ENCODE results near the gene SMAD9. TPM values are rescaled to one million over a fixed set of nuclear protein-coding genes. Genes with fewer than 3 reads are reported as not detected.
"Not testable (repeated sequence)": the region's sequence is repeated elsewhere in the genome, so short reads cannot be mapped to it uniquely, and the experiment has no call there.

Gene SMAD9
- total RNA-seq, 2 experiments from 2014 or later: not detected

DNA sequence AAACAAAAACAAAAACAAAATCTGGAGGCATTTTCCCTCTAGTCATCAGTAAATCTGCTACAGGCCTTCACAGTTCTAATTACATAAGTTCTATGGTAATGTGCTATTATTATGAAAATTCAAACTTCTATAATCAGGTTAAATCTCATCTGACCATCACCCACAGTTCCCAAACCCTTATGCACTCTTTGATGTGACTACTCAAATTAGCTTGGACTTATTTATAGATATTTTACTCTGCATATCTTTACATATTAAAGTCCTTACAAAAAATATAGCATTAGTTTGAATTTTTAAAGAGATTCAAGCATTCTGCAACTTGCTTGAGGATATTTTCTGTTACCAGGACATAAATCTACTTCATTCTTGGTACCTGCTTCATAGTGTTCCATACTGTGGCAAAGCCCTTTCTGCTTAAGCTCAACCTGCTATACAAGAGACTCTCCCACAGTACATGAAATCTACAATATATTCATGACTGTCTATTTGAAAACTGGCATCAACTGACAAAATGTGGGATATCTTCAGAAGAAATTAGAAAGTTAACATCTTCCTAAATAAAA lies 22.9 kb downstream of the SMAD9 start:
- CTCF ChIA-PET: no interaction called here
- H3K9me3 Mint-ChIP-seq (ENCODE audit: low read depth): no peaks in the 10 kb centered on the region

DNA sequence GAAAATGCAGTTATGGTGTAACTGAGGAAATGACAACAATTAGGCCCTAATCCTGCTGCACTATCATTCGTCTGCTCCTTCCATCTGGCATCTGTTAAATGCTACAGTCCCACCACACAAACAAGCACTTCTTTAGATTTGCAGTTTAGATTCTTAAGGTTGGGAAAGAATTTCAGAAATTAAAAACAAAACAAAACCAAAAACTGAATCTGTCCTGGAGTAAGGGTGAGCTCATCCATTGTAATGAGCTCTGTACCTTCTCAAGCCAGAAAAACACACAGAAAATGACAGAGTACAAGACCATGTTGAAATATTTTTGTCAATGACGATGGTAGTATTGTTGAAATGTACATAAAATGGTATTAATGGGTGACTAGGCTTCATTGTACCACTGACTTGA lies 28.3 kb downstream of the SMAD9 start:
- Mint-ChIP-seq H3K36me3 (no peaks in the 10 kb centered on the region), H3K4me1 (no peaks in the 10 kb centered on the region), H3K27ac (no peak overlapping the region), H3K4me3 (no peak overlapping the region), H3K27me3 (peaks cover 47% of the 10 kb centered on the region), H3K9me3 (ENCODE audit: low read depth) (no peaks in the 10 kb centered on the region)
- DNase-seq (no peak), ATAC-seq (no peak)
- CTCF ChIA-PET: no interaction called here

More for the DNA sequence above, 22.9 kb downstream of the SMAD9 start:
- peaks cover 48% of the 10 kb centered on the region for H3K27me3 Mint-ChIP-seq
- no peak overlapping the region for H3K4me3 Mint-ChIP-seq
- DNase-seq: no peak
- no peaks in the 10 kb centered on the region for H3K4me1 Mint-ChIP-seq
- no peak overlapping the region for H3K27ac Mint-ChIP-seq
- no peak for ATAC-seq
- no peaks in the 10 kb centered on the region for H3K36me3 Mint-ChIP-seq

DNA sequence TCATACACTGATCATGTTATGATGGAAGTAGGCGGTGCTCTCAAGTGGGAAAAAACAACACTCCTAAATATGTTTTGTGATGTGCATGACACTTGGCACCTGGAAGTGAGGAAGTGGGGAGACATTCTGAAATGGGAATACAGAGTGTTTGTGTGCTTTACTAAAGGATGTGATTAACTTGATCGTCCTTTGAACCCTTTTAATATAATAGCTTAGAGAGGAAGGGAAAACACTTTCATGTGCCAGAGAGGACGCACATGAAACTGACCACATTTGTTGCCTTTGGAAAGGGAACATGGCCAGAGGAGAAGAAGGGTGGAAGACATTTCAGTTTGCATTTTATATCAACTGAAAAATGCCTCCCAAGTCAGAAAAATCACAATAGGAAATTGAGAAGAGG lies 31.4 kb downstream of the SMAD9 start:
- H3K9me3 Mint-ChIP-seq (ENCODE audit: low read depth): no peaks in the 10 kb centered on the region
- H3K36me3 Mint-ChIP-seq: no peaks in the 10 kb centered on the region
- no peak overlapping the region for H3K4me3 Mint-ChIP-seq
- no peak for ATAC-seq
- no peak overlapping the region for H3K27ac Mint-ChIP-seq
- H3K4me1 Mint-ChIP-seq: no peaks in the 10 kb centered on the region
- CTCF ChIA-PET: no interaction called here
- H3K27me3 Mint-ChIP-seq: peaks cover 29% of the 10 kb centered on the region
- no peak for DNase-seq

DNA sequence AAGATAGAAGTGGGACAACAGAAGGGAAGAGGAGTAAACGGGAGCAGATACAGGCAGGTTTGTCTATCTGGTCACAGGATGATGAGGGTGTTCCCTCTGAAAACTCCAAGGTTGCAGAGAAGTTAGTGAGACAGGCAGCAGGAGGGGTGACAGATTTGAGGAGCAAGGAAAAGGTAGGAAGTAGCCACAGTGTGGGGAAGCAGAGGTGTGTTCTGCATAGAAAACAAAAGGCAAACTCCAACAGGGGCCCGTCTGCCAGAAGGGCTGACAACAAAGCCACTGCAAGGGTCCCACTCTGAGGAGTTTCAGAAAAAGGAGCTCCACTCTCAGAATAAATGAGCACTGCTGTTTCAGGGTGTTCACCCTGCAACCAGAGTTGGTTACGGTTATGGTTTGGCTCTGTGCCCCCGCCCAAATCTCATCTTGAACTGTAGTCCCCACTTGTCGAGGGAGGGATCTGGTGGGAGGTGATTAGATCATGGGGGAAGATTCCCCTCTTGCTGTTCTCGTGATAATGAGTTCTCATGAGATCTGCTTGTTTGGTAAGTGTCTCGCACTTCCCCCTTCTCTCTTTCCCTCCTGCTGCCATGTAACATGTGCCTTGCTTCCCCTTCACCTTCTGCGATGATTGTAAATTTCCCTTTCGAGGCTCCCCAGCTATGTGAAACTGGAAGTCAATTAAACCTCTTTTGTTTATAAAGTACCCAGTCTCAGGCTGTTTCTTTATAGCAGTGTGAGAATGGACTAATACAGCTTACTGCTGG lies 32.1 kb downstream of the SMAD9 start:
- Mint-ChIP-seq H3K4me3 (no peak overlapping the region), H3K4me1 (no peaks in the 10 kb centered on the region), H3K27ac (no peak overlapping the region), H3K36me3 (no peaks in the 10 kb centered on the region), H3K27me3 (peaks cover 29% of the 10 kb centered on the region), H3K9me3 (ENCODE audit: low read depth) (no peaks in the 10 kb centered on the region)
- no peak for ATAC-seq
- CTCF ChIA-PET: no interaction called here
- DNase-seq: no peak

- no peak for ATAC-seq
- peaks cover 22% of the 10 kb centered on the region for H3K27me3 Mint-ChIP-seq
- H3K4me3 Mint-ChIP-seq: no peak overlapping the region
- no peaks in the 10 kb centered on the region for H3K36me3 Mint-ChIP-seq
- H3K9me3 Mint-ChIP-seq (ENCODE audit: low read depth): no peaks in the 10 kb centered on the region
- DNase-seq: no peak
- H3K4me1 Mint-ChIP-seq: no peaks in the 10 kb centered on the region
- no peak overlapping the region for H3K27ac Mint-ChIP-seq
- CTCF ChIA-PET: no interaction called here
Measured at GRCh38 chr13:36885901-36886300, 34.1 kb downstream of the SMAD9 start.

GRCh38 chr13:36884235-36884634 lies 35.8 kb downstream of the SMAD9 start:
- Mint-ChIP-seq H3K27ac (no peak overlapping the region), H3K36me3 (no peaks in the 10 kb centered on the region), H3K4me1 (no peaks in the 10 kb centered on the region), H3K9me3 (ENCODE audit: low read depth) (no peaks in the 10 kb centered on the region), H3K4me3 (no peak overlapping the region), H3K27me3 (peaks cover 20% of the 10 kb centered on the region)
- CTCF ChIA-PET: no interaction called here
- ATAC-seq (no peak), DNase-seq (no peak)

DNA sequence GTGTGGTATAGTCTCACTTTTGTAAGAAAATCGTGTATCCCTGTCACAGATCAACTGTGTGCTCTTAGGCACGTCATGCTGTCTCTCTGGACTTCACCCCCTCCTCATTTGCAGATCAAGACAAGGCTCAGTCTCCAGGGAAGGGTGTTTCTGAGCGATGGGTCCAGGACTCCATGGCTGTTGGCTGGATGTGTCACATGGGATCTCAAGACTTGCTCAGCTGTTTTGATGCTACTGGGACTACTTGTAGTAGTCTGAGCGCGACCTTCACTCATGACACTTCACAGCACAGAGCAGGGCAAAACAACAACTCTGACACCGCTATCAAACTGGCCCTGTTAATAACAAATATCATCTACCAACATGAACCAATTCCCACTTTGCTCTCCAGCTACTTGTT lies 36.2 kb downstream of the SMAD9 start:
- no peak for ATAC-seq
- no peaks in the 10 kb centered on the region for H3K9me3 Mint-ChIP-seq (ENCODE audit: low read depth)
- CTCF ChIA-PET: interaction anchor here (1.3 kb wide), 1 partner anchor 23 kb away, joined by 3 read pairs; no protein-coding TSS in a partner anchor

GRCh38 chr13:36883392-36883791 lies 36.6 kb downstream of the SMAD9 start:
- H3K27ac Mint-ChIP-seq; ATAC-seq; H3K36me3 Mint-ChIP-seq; DNase-seq; H3K9me3 Mint-ChIP-seq (ENCODE audit: low read depth); H3K4me3 Mint-ChIP-seq; H3K4me1 Mint-ChIP-seq: not testable (repeated sequence)
- peaks cover 23% of the 10 kb centered on the region for H3K27me3 Mint-ChIP-seq
- CTCF ChIA-PET: interaction anchor here (1.3 kb wide), 1 partner anchor 23 kb away, joined by 3 read pairs; no protein-coding TSS in a partner anchor

More for the DNA sequence above, 36.2 kb downstream of the SMAD9 start:
- Mint-ChIP-seq H3K4me1 (no peaks in the 10 kb centered on the region), H3K27ac (no peak overlapping the region), H3K4me3 (no peak overlapping the region), H3K36me3 (no peaks in the 10 kb centered on the region), H3K27me3 (peaks cover 23% of the 10 kb centered on the region)
- no peak for DNase-seq

DNA sequence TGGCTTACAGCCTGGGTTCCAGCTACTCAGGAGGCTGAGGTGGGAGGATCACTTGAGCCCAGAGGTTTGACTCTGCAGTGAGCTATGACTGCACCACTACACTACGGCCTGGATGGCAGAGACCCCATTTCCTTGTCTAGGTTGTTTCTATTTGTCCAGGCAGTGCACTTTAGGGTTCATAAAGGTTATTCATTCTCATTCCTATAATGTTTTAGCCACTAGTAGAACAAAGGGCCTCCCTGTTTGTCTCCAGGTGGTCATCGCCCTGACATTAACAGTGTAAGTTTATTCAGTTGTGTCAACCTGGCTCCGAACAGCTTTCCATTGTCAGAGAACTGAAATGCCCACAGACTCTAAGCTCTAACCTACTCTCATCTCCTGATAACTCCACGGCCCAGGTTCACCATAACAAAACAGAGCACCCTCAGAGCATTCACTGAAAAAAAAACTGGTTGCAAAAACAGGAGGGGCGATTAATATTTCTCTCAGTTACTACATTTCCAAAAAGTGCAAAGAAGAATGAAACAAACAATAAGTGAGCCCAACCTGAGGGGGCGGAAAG lies 37.1 kb downstream of the SMAD9 start:
- CTCF ChIA-PET: interaction anchor here (1.3 kb wide), 1 partner anchor 22 kb away, joined by 3 read pairs; no protein-coding TSS in a partner anchor
- Mint-ChIP-seq H3K4me3 (no peak overlapping the region), H3K9me3 (ENCODE audit: low read depth) (no peaks in the 10 kb centered on the region), H3K4me1 (no peaks in the 10 kb centered on the region), H3K27me3 (peaks cover 21% of the 10 kb centered on the region), H3K36me3 (no peaks in the 10 kb centered on the region), H3K27ac (no peak overlapping the region)
- ATAC-seq (no peak), DNase-seq (no peak)

DNA sequence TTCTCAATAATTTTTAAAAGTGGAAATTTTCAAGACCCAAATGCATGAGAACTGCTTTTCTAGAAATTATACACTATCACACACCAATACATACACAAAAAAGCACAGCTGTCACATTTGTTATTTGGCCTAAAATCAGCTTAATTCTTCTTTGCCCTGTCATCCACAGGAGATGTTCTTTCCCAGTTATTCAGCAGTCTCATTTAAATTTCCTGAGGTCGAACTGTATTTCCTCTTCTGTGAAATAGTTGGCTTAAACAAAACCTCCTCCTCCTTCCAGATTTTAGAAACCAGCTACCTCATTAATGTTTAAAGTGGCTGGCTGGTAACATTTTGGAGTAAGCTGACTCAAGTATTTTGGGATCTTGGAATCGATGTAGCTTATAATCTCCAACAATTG lies 39.1 kb downstream of the SMAD9 start:
- Mint-ChIP-seq H3K9me3 (ENCODE audit: low read depth) (no peaks in the 10 kb centered on the region), H3K36me3 (no peaks in the 10 kb centered on the region), H3K27me3 (peaks cover 27% of the 10 kb centered on the region), H3K27ac (no peak overlapping the region), H3K4me1 (no peaks in the 10 kb centered on the region), H3K4me3 (no peak overlapping the region)
- no peak for DNase-seq
- CTCF ChIA-PET: no interaction called here
- no peak for ATAC-seq

DNA sequence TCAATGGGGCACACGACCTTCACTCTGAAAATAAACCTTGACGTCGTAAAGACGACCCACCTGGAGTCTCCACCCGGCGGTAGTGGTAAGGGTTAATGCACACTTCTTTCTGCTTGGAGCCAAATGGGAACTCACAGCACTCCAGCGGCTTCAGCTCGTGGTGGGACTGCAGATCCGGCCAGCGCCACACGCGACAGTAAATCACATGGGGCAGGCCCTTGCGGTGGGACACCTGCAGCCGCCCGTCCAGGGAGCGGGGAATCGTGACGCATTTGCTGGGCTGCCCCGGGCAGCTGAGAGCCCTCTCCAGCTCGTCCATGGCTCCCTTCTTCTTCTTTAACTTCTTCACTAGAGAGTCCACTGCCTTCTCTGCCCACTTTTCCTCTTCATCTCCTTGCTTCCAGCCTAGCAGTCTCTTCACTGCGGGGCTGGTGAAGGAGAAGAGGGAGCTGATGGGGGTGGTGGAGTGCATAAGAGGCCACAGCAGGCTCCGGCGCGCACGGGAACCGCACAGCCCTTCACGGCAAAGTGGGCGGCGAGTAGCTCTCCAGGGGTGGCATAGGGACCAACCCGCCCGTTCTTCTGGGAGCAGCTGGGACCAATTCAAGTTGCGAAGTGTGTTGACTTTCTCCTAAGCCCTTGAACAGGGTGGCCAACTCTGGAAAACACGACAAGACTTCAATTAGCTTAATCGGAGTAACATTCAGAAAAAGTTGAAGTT lies 40.7 kb downstream of the SMAD9 start:
- Mint-ChIP-seq H3K4me1 (no peaks in the 10 kb centered on the region), H3K9me3 (ENCODE audit: low read depth) (no peaks in the 10 kb centered on the region), H3K27ac (no peak overlapping the region), H3K27me3 (peaks cover 30% of the 10 kb centered on the region), H3K4me3 (no peak overlapping the region), H3K36me3 (no peaks in the 10 kb centered on the region)
- ATAC-seq: no peak
- DNase-seq: no peak
- CTCF ChIA-PET: no interaction called here

- peaks cover 38% of the 10 kb centered on the region for H3K27me3 Mint-ChIP-seq
- no peak overlapping the region for H3K4me3 Mint-ChIP-seq
- no peaks in the 10 kb centered on the region for H3K9me3 Mint-ChIP-seq (ENCODE audit: low read depth)
- CTCF ChIA-PET: no interaction called here
- no peak for ATAC-seq
- no peak for DNase-seq
- no peaks in the 10 kb centered on the region for H3K4me1 Mint-ChIP-seq
- no peak overlapping the region for H3K27ac Mint-ChIP-seq
- no peaks in the 10 kb centered on the region for H3K36me3 Mint-ChIP-seq
Measured at GRCh38 chr13:36875961-36876360, 44.1 kb downstream of the SMAD9 start.

- CTCF ChIA-PET: no interaction called here
- no peak overlapping the region for H3K27ac Mint-ChIP-seq
- no peak overlapping the region for H3K4me3 Mint-ChIP-seq
- ATAC-seq (no peak), DNase-seq (no peak)
- no peaks in the 10 kb centered on the region for H3K9me3 Mint-ChIP-seq (ENCODE audit: low read depth)
- no peaks in the 10 kb centered on the region for H3K36me3 Mint-ChIP-seq
- H3K4me1 Mint-ChIP-seq: no peaks in the 10 kb centered on the region
- peaks cover 36% of the 10 kb centered on the region for H3K27me3 Mint-ChIP-seq
Measured at GRCh38 chr13:36875431-36875830, 44.6 kb downstream of the SMAD9 start.
